ENCODE results near the gene CUEDC1. TPM values are rescaled to one million over a fixed set of nuclear protein-coding genes. Genes with fewer than 3 reads are reported as not detected.

The CUEDC1 gene
- total RNA-seq, 2 donors from 2014 or later, result 33.0 to 44.9 TPM

- no peaks in the 10 kb centered on the region for H3K36me3 ChIP-seq
- TF ChIP-seq CTCF (IDR thresholded peaks at IDR 0.05) (no peak), POLR2A (IDR thresholded peaks at IDR 0.05) (no peak), POLR2AphosphoS5 (IDR thresholded peaks at IDR 0.05) (no peak)
- H3K4me3 ChIP-seq, result no peak overlapping the region
- intact Hi-C loops (cut with DNase I), result no loop called here
- peaks cover 16% of the 10 kb centered on the region for H3K4me1 ChIP-seq (replicated peaks)
- H3K27me3 ChIP-seq (replicated peaks; ENCODE audit: insufficient read depth), result no peaks in the 10 kb centered on the region
- 77% methylated on average over 13 of the region's 13 CpGs for WGBS
- DNase-seq (ENCODE audit: low spot score), result no peak
- H3K27ac ChIP-seq, result peak overlapping the region; percentile 74 to 77
- H3K9me3 ChIP-seq, result no peaks in the 10 kb centered on the region
Observed at GRCh38 chr17:57868910-57869616, 86.1 kb downstream of the CUEDC1 start.

DNA sequence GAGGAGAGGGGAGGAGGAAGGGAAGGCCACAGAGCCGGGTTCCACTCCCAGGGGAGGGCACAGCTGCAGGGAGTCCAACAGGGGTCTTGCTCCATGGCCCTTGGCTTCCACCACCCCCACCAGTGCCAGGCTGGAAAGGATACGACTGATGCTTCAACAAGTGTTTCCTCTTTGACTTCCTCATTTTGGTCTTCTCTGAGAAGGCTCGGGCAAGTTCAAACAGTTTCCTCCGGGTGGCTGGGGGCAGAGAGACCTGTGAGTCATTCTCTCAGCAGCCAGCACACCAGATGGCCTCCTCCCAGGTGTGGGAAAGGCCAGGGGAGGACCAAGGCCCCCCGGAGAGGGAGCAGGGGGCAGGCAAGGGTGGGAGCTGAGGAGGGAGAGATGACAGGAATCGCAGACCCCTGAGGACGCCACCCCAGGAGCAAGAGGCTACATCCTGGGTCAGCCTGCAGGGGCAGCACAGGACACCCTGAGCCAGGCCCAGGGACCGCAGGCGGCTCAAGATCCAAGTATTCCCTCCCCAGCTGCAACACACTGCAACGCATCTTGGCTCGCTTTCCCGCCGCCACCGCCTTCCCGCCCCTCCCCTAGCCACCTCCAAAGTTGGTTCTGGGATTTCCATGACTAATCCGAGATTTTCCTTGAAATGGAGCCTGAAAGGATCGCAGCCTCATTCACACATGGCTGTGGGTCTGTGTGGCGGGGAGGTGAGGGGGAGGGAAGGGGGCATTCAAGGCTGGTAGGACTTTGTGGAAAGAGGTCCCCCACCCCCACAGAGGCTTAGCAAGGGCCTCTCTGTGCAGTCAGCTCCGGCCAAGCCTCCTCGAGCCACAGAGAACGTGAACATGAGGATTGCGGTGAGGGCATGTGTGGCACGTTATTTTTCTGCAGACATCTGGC, 87.0 kb downstream of the CUEDC1 start:
- peaks cover 16% of the 10 kb centered on the region for H3K4me1 ChIP-seq (replicated peaks)

DNA sequence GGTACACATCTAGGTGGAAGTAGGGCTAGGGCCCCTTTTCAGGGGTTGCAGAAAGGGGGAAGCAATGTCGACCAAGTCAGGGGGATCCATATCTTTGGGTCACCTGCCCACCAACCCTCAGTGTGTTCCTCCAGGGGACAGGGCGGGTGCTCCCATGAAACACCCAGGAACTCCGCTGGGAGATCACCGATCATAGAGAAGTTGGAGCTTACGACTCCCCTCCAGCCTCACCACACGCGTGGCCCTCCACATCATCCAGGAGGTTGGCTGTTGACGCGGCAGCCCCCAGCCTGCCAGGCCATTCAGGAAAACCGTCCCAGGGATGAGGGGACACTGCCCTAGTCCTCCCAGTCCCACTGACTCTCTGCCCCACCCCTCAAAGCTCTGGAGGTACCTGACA, 88.1 kb downstream of the CUEDC1 start:
- H3K27ac ChIP-seq, result peak overlapping the region; percentile 74 to 77
- no peaks in the 10 kb centered on the region for H3K36me3 ChIP-seq
- H3K4me3 ChIP-seq, result no peak overlapping the region
- 95% methylated on average over 10 of the region's 10 CpGs for WGBS
- DNase-seq (ENCODE audit: low spot score), result no peak
- intact Hi-C loops (cut with DNase I), result no loop called here
- no peaks in the 10 kb centered on the region for H3K9me3 ChIP-seq
- H3K4me1 ChIP-seq (replicated peaks), result peaks cover 19% of the 10 kb centered on the region
- no peaks in the 10 kb centered on the region for H3K27me3 ChIP-seq (replicated peaks; ENCODE audit: insufficient read depth)
- no peak for TF ChIP-seq CTCF (IDR thresholded peaks at IDR 0.05)
- no peak for TF ChIP-seq POLR2AphosphoS5 (IDR thresholded peaks at IDR 0.05)
- TF ChIP-seq POLR2A (IDR thresholded peaks at IDR 0.05), result no peak

More for the DNA sequence above, 87.0 kb downstream of the CUEDC1 start:
- H3K36me3 ChIP-seq, result no peaks in the 10 kb centered on the region
- H3K9me3 ChIP-seq, result no peaks in the 10 kb centered on the region
- peak overlapping the region; percentile 74 to 77 for H3K27ac ChIP-seq
- TF ChIP-seq POLR2AphosphoS5 (IDR thresholded peaks at IDR 0.05) (peak; percentile 76), CTCF (IDR thresholded peaks at IDR 0.05) (peak in 3 of 4 experiments; percentile 27 to 62 (median 41)), POLR2A (IDR thresholded peaks at IDR 0.05) (no peak)
- intact Hi-C loops (cut with DNase I), result no loop called here
- DNase-seq (ENCODE audit: low spot score), result peak; percentile 78
- H3K27me3 ChIP-seq (replicated peaks; ENCODE audit: insufficient read depth), result no peaks in the 10 kb centered on the region
- H3K4me3 ChIP-seq, result no peak overlapping the region
- 12% methylated on average over 22 of the region's 23 CpGs for WGBS

- intact Hi-C loops (cut with DNase I), result no loop called here
- Histone ChIP-seq H3K36me3 (no peaks in the 10 kb centered on the region), H3K27ac (peak overlapping the region in 1 of 2 donors; percentile 74), H3K27me3 (replicated peaks; ENCODE audit: insufficient read depth) (no peaks in the 10 kb centered on the region), H3K9me3 (no peaks in the 10 kb centered on the region), H3K4me3 (no peak overlapping the region), H3K4me1 (replicated peaks) (peaks cover 20% of the 10 kb centered on the region)
- DNase-seq (ENCODE audit: low spot score), result no peak
- TF ChIP-seq CTCF (IDR thresholded peaks at IDR 0.05) (no peak), POLR2A (IDR thresholded peaks at IDR 0.05) (no peak), POLR2AphosphoS5 (IDR thresholded peaks at IDR 0.05) (no peak)
- WGBS, result 93% methylated on average over 5 of the region's 5 CpGs
Observed at GRCh38 chr17:57866723-57867122, 88.5 kb downstream of the CUEDC1 start.

All from prostate gland (tissue), 2 donors.